Suprapubic skin (tissue), 3 donors: Measurements from ENCODE around the gene PIGN.

Source experiments
- CTCF ChIP-seq, 2 donors: fragments of 200-600 bp in 1 of 2; fragments of 450-650 bp in 1 of 2; sonication (generic) in 1 of 2; IDR thresholded peaks; one replicate each; pipeline ENCODE4 v1.5.1; 2016 to 2019; ENCODE audit warnings: antibody characterized with exemption in 2 of 2, mild to moderate bottlenecking in 1 of 2, moderate library complexity in 1 of 2
- POLR2A ChIP-seq, 2 donors: fragments of 450-650 bp; IDR thresholded peaks; one replicate each; pipeline ENCODE4 v1.6.1; 2017; ENCODE audit warnings: antibody characterized with exemption in 2 of 2, mild to moderate bottlenecking in 2 of 2, moderate library complexity in 2 of 2

- TF ChIP-seq CTCF (IDR thresholded peaks at IDR 0.05) (no peak), POLR2A (IDR thresholded peaks at IDR 0.05) (no peak)
These were observed 124.9 kb downstream of the PIGN start for GRCh38 chr18:62061821-62062478.
